Nephron (organoid): ENCODE data around the gene OCA2.
A peak's percentile ranks its signal among the peaks of the same experiment; 100 is the strongest.

ENCODE experiments used
- H3K27ac Mint-ChIP-seq, 3 experiments: 2 replicates each; pipeline ENCODE4 v1.8.0; 2020; ENCODE audit warnings: mixed read lengths in 3 of 3, mild to moderate bottlenecking in 2 of 3, moderate library complexity in 1 of 3
- H3K27me3 Mint-ChIP-seq: 2 replicates; pipeline ENCODE4 v1.8.0; 2021; ENCODE audit warnings: low read depth, mild to moderate bottlenecking, moderate library complexity, mixed read lengths
- H3K36me3 Mint-ChIP-seq: 2 replicates; pipeline ENCODE4 v1.8.0; 2020; ENCODE audit warnings: low read depth, mixed read lengths
- H3K4me1 Mint-ChIP-seq: 2 replicates; pipeline ENCODE4 v1.8.0; 2020; ENCODE audit warnings: mixed read lengths
- H3K4me3 Mint-ChIP-seq, 3 experiments: 2 replicates each; pipeline ENCODE4 v1.8.0; 2020; ENCODE audit warnings: mild to moderate bottlenecking in 3 of 3, mixed read lengths in 3 of 3, moderate library complexity in 2 of 3
- H3K9me3 Mint-ChIP-seq: 2 replicates; pipeline ENCODE4 v1.8.0; 2020; ENCODE audit warnings: mixed read lengths
- TF ChIP-seq, protein P1 (sequence below), 3 experiments: fragments of 200-600 bp; sonication (generic); IDR thresholded peaks; one replicate each; pipeline ENCODE4 v1.5.0; 2021; ENCODE audit warnings: antibody characterized with exemption in 3 of 3; ENCODE audit not compliant: unreplicated experiment in 3 of 3

Gene OCA2

DNA sequence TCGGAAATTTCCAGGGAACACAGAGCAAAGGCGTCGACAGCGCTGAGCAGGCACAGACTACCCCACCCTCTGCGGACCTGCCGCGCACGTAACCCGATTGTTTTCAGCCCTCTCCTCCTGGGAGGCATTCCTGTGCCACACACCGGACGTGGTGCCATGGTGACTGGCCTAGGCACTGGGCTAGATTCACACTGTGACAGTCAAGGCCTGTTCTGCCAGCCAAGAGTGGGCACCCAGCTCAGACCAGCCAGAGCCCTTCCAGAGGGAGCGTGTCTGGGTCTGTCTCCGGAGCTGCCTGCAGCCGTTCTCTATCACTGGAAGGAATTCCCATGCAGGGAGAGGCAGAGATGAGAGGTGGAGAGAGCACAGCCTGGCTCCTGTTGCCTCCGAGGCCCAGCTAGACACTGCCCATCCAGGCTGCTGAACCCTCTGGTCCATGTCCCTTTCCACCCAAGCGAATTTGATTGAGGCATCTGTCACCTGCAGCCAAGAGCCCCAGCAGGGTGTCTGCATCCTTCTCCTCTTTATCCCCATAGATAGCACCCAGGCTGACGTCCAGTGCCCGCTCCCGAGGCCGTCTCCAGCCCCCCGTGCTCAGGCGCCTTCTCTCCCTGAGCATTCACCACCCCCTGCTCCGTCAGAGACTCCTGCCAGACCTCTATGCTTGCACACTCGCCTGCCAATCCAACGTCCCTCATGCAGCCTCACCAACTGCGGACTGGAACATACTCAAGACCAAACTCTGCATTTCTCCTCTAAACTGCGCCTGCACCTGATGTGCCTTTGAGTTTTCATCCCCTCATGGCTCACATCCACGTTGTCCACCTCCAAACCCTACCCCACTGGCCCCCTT lies 267.5 kb downstream of the OCA2 start:
- Mint-ChIP-seq H3K4me3 (no peak overlapping the region), H3K27ac (no peak overlapping the region), H3K27me3 (peaks cover 3% of the 10 kb centered on the region), H3K4me1 (peaks cover 6% of the 10 kb centered on the region), H3K36me3 (no peaks in the 10 kb centered on the region), H3K9me3 (no peaks in the 10 kb centered on the region)
- TF ChIP-seq, protein P1, sequence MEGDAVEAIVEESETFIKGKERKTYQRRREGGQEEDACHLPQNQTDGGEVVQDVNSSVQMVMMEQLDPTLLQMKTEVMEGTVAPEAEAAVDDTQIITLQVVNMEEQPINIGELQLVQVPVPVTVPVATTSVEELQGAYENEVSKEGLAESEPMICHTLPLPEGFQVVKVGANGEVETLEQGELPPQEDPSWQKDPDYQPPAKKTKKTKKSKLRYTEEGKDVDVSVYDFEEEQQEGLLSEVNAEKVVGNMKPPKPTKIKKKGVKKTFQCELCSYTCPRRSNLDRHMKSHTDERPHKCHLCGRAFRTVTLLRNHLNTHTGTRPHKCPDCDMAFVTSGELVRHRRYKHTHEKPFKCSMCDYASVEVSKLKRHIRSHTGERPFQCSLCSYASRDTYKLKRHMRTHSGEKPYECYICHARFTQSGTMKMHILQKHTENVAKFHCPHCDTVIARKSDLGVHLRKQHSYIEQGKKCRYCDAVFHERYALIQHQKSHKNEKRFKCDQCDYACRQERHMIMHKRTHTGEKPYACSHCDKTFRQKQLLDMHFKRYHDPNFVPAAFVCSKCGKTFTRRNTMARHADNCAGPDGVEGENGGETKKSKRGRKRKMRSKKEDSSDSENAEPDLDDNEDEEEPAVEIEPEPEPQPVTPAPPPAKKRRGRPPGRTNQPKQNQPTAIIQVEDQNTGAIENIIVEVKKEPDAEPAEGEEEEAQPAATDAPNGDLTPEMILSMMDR (IDR thresholded peaks at IDR 0.05; ENCODE audit: unreplicated experiment in 3 of 3), result no peak

DNA sequence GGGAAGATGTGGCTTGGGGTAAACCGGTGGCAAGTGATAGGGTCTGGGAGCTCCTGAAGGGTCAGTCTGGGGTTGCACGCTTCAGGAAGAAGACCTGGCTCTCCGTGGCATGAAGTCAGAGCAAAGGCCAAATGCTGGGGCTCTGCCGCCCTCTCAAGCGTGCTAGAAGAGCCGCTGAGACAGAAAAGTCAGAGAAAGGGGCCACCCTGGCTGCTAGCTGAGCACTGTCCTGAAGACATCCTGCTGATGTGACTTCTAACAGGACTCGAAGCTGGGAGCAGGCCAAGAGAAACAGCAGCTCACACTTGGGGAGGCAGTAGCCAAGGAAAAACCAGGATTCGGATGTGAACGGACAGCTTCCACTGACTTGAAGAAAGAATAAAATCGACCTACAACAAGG lies 270.4 kb downstream of the OCA2 start:
- TF ChIP-seq, protein P1 (IDR thresholded peaks at IDR 0.05; ENCODE audit: unreplicated experiment in 3 of 3), result no peak
- Mint-ChIP-seq H3K27ac (no peak overlapping the region), H3K4me3 (no peak overlapping the region), H3K27me3 (peaks cover 3% of the 10 kb centered on the region), H3K4me1 (peaks cover 6% of the 10 kb centered on the region), H3K9me3 (no peaks in the 10 kb centered on the region), H3K36me3 (no peaks in the 10 kb centered on the region)

DNA sequence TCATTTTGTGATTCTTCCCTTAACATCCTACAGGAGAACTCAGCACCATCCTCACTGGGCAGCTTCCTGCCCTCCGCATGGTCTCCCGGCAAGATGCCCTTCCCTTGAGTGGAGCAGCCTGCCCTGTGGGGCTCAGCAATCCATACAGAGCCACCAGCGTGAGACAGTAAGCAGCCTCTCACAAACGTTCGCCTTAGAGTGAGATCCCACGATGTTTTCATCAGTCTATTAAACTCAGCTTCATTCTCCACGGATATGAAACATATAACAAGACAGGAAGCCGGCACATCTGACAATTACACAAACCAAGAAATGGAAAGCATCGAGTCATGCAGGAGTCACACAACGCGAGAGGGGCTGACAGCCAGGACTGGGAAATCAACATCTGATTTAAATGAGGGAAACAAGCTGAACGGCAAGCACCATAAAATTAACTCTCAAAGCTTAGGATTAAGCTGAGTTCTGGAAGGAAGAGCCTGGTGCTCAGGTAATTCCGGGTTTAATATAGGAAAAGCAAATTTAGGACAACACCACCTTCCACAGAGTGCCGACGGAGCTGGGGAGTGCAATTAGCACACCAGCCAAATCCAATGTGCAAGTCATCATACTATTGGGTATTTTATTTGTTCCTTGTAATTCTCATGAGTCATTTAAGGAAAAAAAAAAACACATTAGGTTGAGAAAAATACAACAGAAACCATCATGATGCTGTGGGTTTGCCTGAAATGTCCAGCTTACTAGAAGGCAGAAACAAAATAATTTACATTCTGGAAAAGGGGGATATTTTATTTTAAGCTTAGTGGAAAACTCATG lies 272.0 kb downstream of the OCA2 start:
- no peak overlapping the region for H3K4me3 Mint-ChIP-seq
- H3K36me3 Mint-ChIP-seq, result no peaks in the 10 kb centered on the region
- peak overlapping the region in 1 of 3 experiments; percentile 1 for H3K27ac Mint-ChIP-seq
- peaks cover 3% of the 10 kb centered on the region for H3K27me3 Mint-ChIP-seq
- H3K4me1 Mint-ChIP-seq, result peaks cover 6% of the 10 kb centered on the region
- TF ChIP-seq, protein P1 (IDR thresholded peaks at IDR 0.05; ENCODE audit: unreplicated experiment in 3 of 3), result no peak
- H3K9me3 Mint-ChIP-seq, result no peaks in the 10 kb centered on the region

DNA sequence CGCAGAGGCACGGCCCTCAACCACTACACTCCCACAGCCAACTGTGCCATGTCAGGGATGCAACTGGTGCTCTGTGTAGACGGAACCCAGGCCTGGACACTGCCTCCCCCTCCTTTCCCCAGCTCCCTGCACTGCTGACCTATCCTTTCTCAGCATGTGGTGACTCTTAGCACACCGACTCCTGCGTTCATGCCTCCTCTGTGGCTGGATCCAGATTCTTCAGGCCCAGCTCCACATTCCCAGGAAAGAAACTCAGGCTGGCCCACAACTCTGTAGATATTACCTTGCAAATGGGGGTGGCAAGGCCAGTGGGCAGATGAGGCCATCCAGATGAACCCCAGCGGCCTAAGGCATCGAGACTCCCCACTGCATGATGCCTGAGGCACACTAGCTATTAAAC lies 272.7 kb downstream of the OCA2 start:
- Mint-ChIP-seq H3K36me3 (no peaks in the 10 kb centered on the region), H3K9me3 (no peaks in the 10 kb centered on the region), H3K4me1 (peaks cover 6% of the 10 kb centered on the region), H3K4me3 (no peak overlapping the region), H3K27me3 (peaks cover 3% of the 10 kb centered on the region), H3K27ac (no peak overlapping the region)
- TF ChIP-seq, protein P1 (IDR thresholded peaks at IDR 0.05; ENCODE audit: unreplicated experiment in 3 of 3), result no peak

DNA sequence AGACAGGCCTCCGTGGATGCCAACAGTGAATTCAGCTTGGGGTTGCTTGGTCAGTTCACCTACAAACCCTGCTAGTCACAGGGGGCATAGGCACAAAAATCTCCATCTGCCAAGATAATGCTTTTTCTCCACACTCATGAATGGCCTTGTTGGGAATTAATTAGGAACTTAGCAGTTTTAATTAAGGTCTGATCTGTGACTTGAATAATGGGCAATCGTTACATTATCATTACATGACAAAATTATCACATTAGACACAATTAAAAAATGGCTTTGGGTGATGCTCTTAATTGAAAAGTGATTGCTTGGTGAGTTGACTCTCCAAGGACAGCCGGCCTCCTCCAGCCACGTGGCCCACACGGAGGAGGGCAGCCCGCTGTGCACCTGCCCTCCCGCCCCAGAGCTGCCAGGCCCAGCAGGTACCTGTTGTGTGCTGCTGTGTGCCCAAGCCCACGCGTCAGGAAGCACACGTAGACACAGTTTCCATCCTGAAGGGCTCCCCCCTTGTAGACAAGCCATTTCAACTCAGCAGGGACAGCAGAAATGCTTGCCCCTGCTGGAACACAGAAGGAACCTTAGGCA lies 274.2 kb downstream of the OCA2 start:
- Mint-ChIP-seq H3K4me3 (no peak overlapping the region), H3K36me3 (no peaks in the 10 kb centered on the region), H3K27ac (no peak overlapping the region), H3K9me3 (no peaks in the 10 kb centered on the region), H3K4me1 (peaks cover 6% of the 10 kb centered on the region), H3K27me3 (peaks cover 3% of the 10 kb centered on the region)
- TF ChIP-seq, protein P1 (IDR thresholded peaks at IDR 0.05; ENCODE audit: unreplicated experiment in 3 of 3), result no peak
